Gastrocnemius medialis (tissue), 4 donors: ENCODE measurements around the gene LONP1.

Experiments used
- CTCF ChIP-seq, 5 experiments: fragments of 450-650 bp in 3 of 5; fragments of 200-600 bp in 2 of 5; sonication (generic) in 2 of 5; IDR thresholded peaks in 4 of 5; conservative IDR thresholded peaks in 1 of 5; 1 replicate in 4 of 5; 2 replicates in 1 of 5; pipeline ENCODE4 v1.5.1; 2016 to 2019; ENCODE audit warnings: antibody characterized with exemption in 5 of 5, mild to moderate bottlenecking in 3 of 5, moderate library complexity in 3 of 5
- POLR2A ChIP-seq, 2 donors: fragments of 450-650 bp; IDR thresholded peaks; one replicate each; pipeline ENCODE4 v1.6.1; 2017; ENCODE audit warnings: antibody characterized with exemption in 2 of 2, mild to moderate bottlenecking in 2 of 2, moderate library complexity in 2 of 2

- TF ChIP-seq CTCF (IDR thresholded peaks at IDR 0.05 in 4 of 5, conservative IDR thresholded peaks at IDR 0.05 in 1 of 5) (no peak), POLR2A (IDR thresholded peaks at IDR 0.05) (no peak)
These were observed 52.1 kb downstream of the LONP1 start for GRCh38 chr19:5667751-5668271.
